GM18907 (cell line): ENCODE results near the gene PAK4.
"Not testable (repeated sequence)": the region's sequence is repeated elsewhere in the genome, so short reads cannot be mapped to it uniquely, and the experiment has no call there.

Experiments
- ATAC-seq: cut with Tn5 transposase; IDR thresholded peaks from one replicate; pipeline ENCODE4 v1.9.1; 2021; ENCODE audit warnings: mild to moderate bottlenecking, moderate library complexity; ENCODE audit not compliant: unreplicated experiment

The PAK4 gene

GRCh38 chr19:39125554-39126311 lies at the start of gene PAK4:
PAK4 (plus strand) TSS chr19:39125786; CDS start chr19:39169554, 43,768 bp downstream.
- ATAC-seq, result peak; percentile 92

GRCh38 chr19:39077323-39077722 lies 48.3 kb upstream of the PAK4 start:
- ATAC-seq, result no peak

- ATAC-seq, result no peak
Observed at GRCh38 chr19:39078436-39079200, 47.0 kb upstream of the PAK4 start.

GRCh38 chr19:39080431-39080830 lies 45.2 kb upstream of the PAK4 start:
- no peak for ATAC-seq

- no peak for ATAC-seq
Observed at GRCh38 chr19:39082167-39082566, 43.4 kb upstream of the PAK4 start.

- no peak for ATAC-seq
Observed at GRCh38 chr19:39082745-39083598, 42.6 kb upstream of the PAK4 start.

- no peak for ATAC-seq
Observed at GRCh38 chr19:39083599-39083982, 42.0 kb upstream of the PAK4 start.

GRCh38 chr19:39083983-39084731 lies 41.4 kb upstream of the PAK4 start, which contains the start of gene ACP7:
ACP7 (plus strand) TSS chr19:39084368; CDS start chr19:39085270, 902 bp downstream.
- ATAC-seq, result no peak

- ATAC-seq, result no peak
Observed at GRCh38 chr19:39084732-39085080, 40.9 kb upstream of the PAK4 start.

GRCh38 chr19:39085392-39085791 lies 40.2 kb upstream of the PAK4 start:
- no peak for ATAC-seq

GRCh38 chr19:39086386-39086785 lies 39.2 kb upstream of the PAK4 start:
- no peak for ATAC-seq

- no peak for ATAC-seq
Observed at GRCh38 chr19:39087907-39088686, 37.5 kb upstream of the PAK4 start.

GRCh38 chr19:39090016-39090415 lies 35.6 kb upstream of the PAK4 start:
- not testable (repeated sequence) for ATAC-seq

GRCh38 chr19:39090881-39091280 lies 34.7 kb upstream of the PAK4 start:
- ATAC-seq, result no peak

- ATAC-seq, result not testable (repeated sequence)
Observed at GRCh38 chr19:39095799-39096540, 29.6 kb upstream of the PAK4 start.

- ATAC-seq, result no peak
Observed at GRCh38 chr19:39097299-39097698, 28.3 kb upstream of the PAK4 start.

- ATAC-seq, result no peak
Observed at GRCh38 chr19:39097721-39098120, 27.9 kb upstream of the PAK4 start.

GRCh38 chr19:39098365-39099269 lies 27.0 kb upstream of the PAK4 start:
- ATAC-seq, result no peak
